SK-N-SH (cell line): ENCODE measurements around the gene FERD3L. TPM values are rescaled to one million over a fixed set of nuclear protein-coding genes. Genes with fewer than 3 reads are reported as not detected.

ENCODE experiments used
- CTCF ChIA-PET: fragments of 300-600, 350-600 bp; formaldehyde crosslinking; extraction: SDS; loops from one replicate; lab custom pipeline; 2021; lab: Yijun Ruan, JAX
- POLR2A ChIA-PET: fragments of 350-600 bp; sonication (Branson Sonifier 250); formaldehyde crosslinking; extraction: SDS; loops from one replicate; lab custom pipeline; 2020; ENCODE audit warnings: antibody characterized with exemption, inconsistent platforms; lab: Yijun Ruan, JAX
- DNase-seq: peaks from one replicate; pipeline ENCODE4 v3.0.0; 2012
- H2AFZ ChIP-seq: fragments of 200-600 bp; sonication (generic); 2 replicates; pipeline ENCODE4 v1.8.1; 2016; ENCODE audit warnings: antibody characterized with exemption, mild to moderate bottlenecking, low read depth
- H3F3A ChIP-seq: fragments of 200-600 bp; sonication (generic); replicated peaks from 2 replicates; pipeline ENCODE3; 2016; ENCODE audit warnings: antibody characterized with exemption, mild to moderate bottlenecking; ENCODE audit not compliant: insufficient read depth
- H3K27ac ChIP-seq, 2 experiments: fragments of 200-500 bp in 1 of 2; fragments of 200-600 bp in 1 of 2; sonication (Bioruptor generic) in 1 of 2; sonication (generic), shearing (Covaris generic) in 1 of 2; 2 replicates each; pipeline versions ENCODE4 v1.5.1 to v1.6.1; 2014 to 2016; ENCODE audit warnings: low read depth in 2 of 2, inconsistent platforms in 1 of 2, low read length in 1 of 2, mild to moderate bottlenecking in 1 of 2, mixed read lengths in 1 of 2
- H3K27me3 ChIP-seq: fragments of 200-600 bp; sonication (generic), shearing (Covaris generic); 2 replicates; pipeline ENCODE4 v1.6.1; 2016; ENCODE audit warnings: mixed run types; ENCODE audit not compliant: insufficient read depth
- H3K36me3 ChIP-seq, 2 experiments: fragments of 200-500 bp in 1 of 2; fragments of 200-600 bp in 1 of 2; sonication (Bioruptor generic) in 1 of 2; sonication (generic) in 1 of 2; replicated peaks in 1 of 2; 2 replicates each; pipeline versions ENCODE3 to v1.5.1; 2014 to 2016; ENCODE audit warnings: low read length in 1 of 2, mild to moderate bottlenecking in 1 of 2; ENCODE audit not compliant: insufficient read depth in 2 of 2, control insufficient read depth in 1 of 2
- H3K4me1 ChIP-seq, 2 experiments: fragments of 200-500 bp in 1 of 2; fragments of 200-600 bp in 1 of 2; sonication (Bioruptor generic) in 1 of 2; sonication (generic), shearing (Covaris generic) in 1 of 2; 2 replicates each; pipeline versions ENCODE4 v1.5.1 to v1.6.1; 2014 to 2016; ENCODE audit warnings: low read depth in 1 of 2, low read length in 1 of 2, mixed run types in 1 of 2; ENCODE audit not compliant: insufficient read depth in 2 of 2, control insufficient read depth in 1 of 2
- H3K4me2 ChIP-seq: fragments of 200-600 bp; sonication (generic), shearing (Covaris generic); 2 replicates; pipeline ENCODE4 v1.6.1; 2017; ENCODE audit warnings: mixed run types
- H3K4me3 ChIP-seq, 2 experiments: fragments of 200-500 bp in 1 of 2; fragments of 200-600 bp in 1 of 2; sonication (Bioruptor generic) in 1 of 2; sonication (generic), shearing (Covaris generic) in 1 of 2; 2 replicates each; pipeline versions ENCODE4 v1.5.1 to v1.8.1; 2014 to 2016; ENCODE audit warnings: low read depth in 2 of 2, inconsistent platforms in 1 of 2, low read length in 1 of 2, mild to moderate bottlenecking in 1 of 2, mixed read lengths in 1 of 2, moderate library complexity in 1 of 2
- H3K79me2 ChIP-seq: fragments of 200-600 bp; sonication (generic); 2 replicates; pipeline ENCODE4 v1.8.1; 2017; ENCODE audit warnings: mild to moderate bottlenecking; ENCODE audit not compliant: insufficient read depth
- H3K9ac ChIP-seq: fragments of 200-600 bp; sonication (generic); 2 replicates; pipeline ENCODE4 v1.6.1; 2017; ENCODE audit warnings: mixed run types
- H3K9me2 ChIP-seq: fragments of 200-600 bp; sonication (generic); 2 replicates; pipeline ENCODE4 v1.6.1; 2017; ENCODE audit warnings: mixed run types
- H3K9me3 ChIP-seq: fragments of 200-600 bp; sonication (generic); 2 replicates; pipeline ENCODE4 v1.6.1; 2017; ENCODE audit warnings: mixed run types, mild to moderate bottlenecking, moderate library complexity
- H4K20me1 ChIP-seq: fragments of 200-600 bp; sonication (generic); 2 replicates; pipeline ENCODE4 v1.6.1; 2017; ENCODE audit warnings: mild to moderate bottlenecking, mixed run types; ENCODE audit not compliant: insufficient read depth
- CHD2 ChIP-seq: fragments of 150-350 bp; IDR thresholded peaks from 2 replicates; pipeline ENCODE4 v1.6.1; 2018; ENCODE audit warnings: low read length; ENCODE audit not compliant: partially characterized antibody
- EP300 ChIP-seq, 2 experiments: IDR thresholded peaks; 2 replicates each; pipeline versions ENCODE4 v1.4.0 to v1.6.1; 2012; ENCODE audit warnings: borderline replicate concordance in 1 of 2, low read depth in 1 of 2, low read length in 1 of 2
- EZH2phosphoT487 ChIP-seq: fragments of 200-600 bp; sonication (generic); IDR thresholded peaks from 2 replicates; pipeline ENCODE4 v1.6.1; 2017; ENCODE audit warnings: low read depth, mixed run types, mild to moderate bottlenecking, antibody characterized with exemption, moderate library complexity, borderline replicate concordance
- FOSL2 ChIP-seq: IDR thresholded peaks from 2 replicates; pipeline ENCODE4 v1.4.0; 2012; ENCODE audit warnings: low read depth, mild to moderate bottlenecking, moderate library complexity, borderline replicate concordance
- FOXJ3 ChIP-seq: sonication (generic); formaldehyde crosslinking; IDR thresholded peaks from 2 replicates; pipeline ENCODE4 v1.5.1; 2020; ENCODE audit warnings: mild to moderate bottlenecking, missing genetic modification reagents
- FOXM1 ChIP-seq: IDR thresholded peaks from 2 replicates; pipeline ENCODE4 v1.4.0; 2012; ENCODE audit warnings: low read depth, mild to moderate bottlenecking
- GABPA ChIP-seq: IDR thresholded peaks from 2 replicates; pipeline ENCODE4 v1.4.0; 2012; ENCODE audit warnings: low read depth, mild to moderate bottlenecking
- GATA2 ChIP-seq: sonication (generic); formaldehyde crosslinking; IDR thresholded peaks from 2 replicates; pipeline ENCODE4 v1.5.0; 2020; ENCODE audit warnings: mild to moderate bottlenecking, missing genetic modification reagents
- JUND ChIP-seq: IDR thresholded peaks from 2 replicates; pipeline ENCODE4 v1.4.0; 2012
- MAX ChIP-seq: IDR thresholded peaks from 2 replicates; pipeline ENCODE4 v1.4.0; 2012; ENCODE audit warnings: low read depth
- MEF2A ChIP-seq: IDR thresholded peaks from 2 replicates; pipeline ENCODE4 v1.4.0; 2012; ENCODE audit warnings: low read depth, borderline replicate concordance
- NFIC ChIP-seq: IDR thresholded peaks from 2 replicates; pipeline ENCODE4 v1.4.0; 2012; ENCODE audit warnings: borderline replicate concordance
- NRF1 ChIP-seq: IDR thresholded peaks from 2 replicates; pipeline ENCODE4 v1.6.1; 2012; ENCODE audit warnings: low read depth, mild to moderate bottlenecking, low read length
- POLR2AphosphoS5 ChIP-seq: IDR thresholded peaks from 2 replicates; pipeline ENCODE4 v1.6.1; 2012; ENCODE audit warnings: low read depth, low read length
- RAD21 ChIP-seq: IDR thresholded peaks from 2 replicates; pipeline ENCODE4 v1.6.1; 2012; ENCODE audit warnings: mild to moderate bottlenecking, low read length
- RCOR1 ChIP-seq: fragments of 150-350 bp; IDR thresholded peaks from 2 replicates; pipeline ENCODE4 v1.6.1; 2017; ENCODE audit warnings: antibody characterized with exemption, low read length
- RXRA ChIP-seq: IDR thresholded peaks from 2 replicates; pipeline ENCODE4 v1.4.0; 2012; ENCODE audit warnings: low read depth, mild to moderate bottlenecking, borderline replicate concordance
- SIN3A ChIP-seq: IDR thresholded peaks from 2 replicates; pipeline ENCODE4 v1.6.1; 2012; ENCODE audit warnings: low read depth, mild to moderate bottlenecking, low read length, moderate library complexity, borderline replicate concordance
- SMC3 ChIP-seq: IDR thresholded peaks from 2 replicates; pipeline ENCODE4 v1.6.1; 2012; ENCODE audit warnings: low read depth, low read length, improper control_type of control experiment
- TAF1 ChIP-seq: IDR thresholded peaks from 2 replicates; pipeline ENCODE4 v1.6.1; 2012; ENCODE audit warnings: low read depth, mild to moderate bottlenecking, low read length, moderate library complexity, borderline replicate concordance
- USF1 ChIP-seq: IDR thresholded peaks from 2 replicates; pipeline ENCODE4 v1.4.0; 2012; ENCODE audit warnings: low read depth, borderline replicate concordance
- USF2 ChIP-seq: fragments of 150-350 bp; IDR thresholded peaks from 2 replicates; pipeline ENCODE4 v1.6.1; 2017; ENCODE audit warnings: antibody characterized with exemption, low read length, low read depth, borderline replicate concordance
- ZBTB33 ChIP-seq: IDR thresholded peaks from 2 replicates; pipeline ENCODE4 v1.4.0; 2012; ENCODE audit warnings: low read depth, borderline replicate concordance
- WGBS: methylation state at CpG from one replicate; pipeline ENCODE4 v1.1.6; 2017; ENCODE audit warnings: low lambda C conversion rate; 5-methylcytosine and 5-hydroxymethylcytosine counted together
- polyA plus RNA-seq, 3 experiments: library from polyadenylated mRNA; depleted of rRNA; stranded (reverse); fragments of >200 nt; gene quantifications; 2 replicates each; pipeline ENCODE4 v1.2.3, GENCODE V29; 2012

The FERD3L gene
- polyA plus RNA-seq, 1 of the 3 experiments (the other 2 are of a cell fraction) = not detected

GRCh38 chr7:19128856-19129255, 16.4 kb downstream of the FERD3L start:
- H3K4me2 ChIP-seq = no peak overlapping the region
- H3K4me3 ChIP-seq = no peak overlapping the region
- no peaks in the 10 kb centered on the region for H3K79me2 ChIP-seq
- ChIA-PET CTCF (interaction anchor here (1.3 kb wide), 1 partner anchor 17 kb away, joined by 4 read pairs; no protein-coding TSS in a partner anchor), POLR2A (no interaction called here)
- H3K36me3 ChIP-seq = no peaks in the 10 kb centered on the region
- no peaks in the 10 kb centered on the region for H3K9me3 ChIP-seq
- H2AFZ ChIP-seq = no peak overlapping the region
- no peak overlapping the region for H3K27ac ChIP-seq
- WGBS = 68% methylated on average over 1 of the region's 1 CpG
- no peaks in the 10 kb centered on the region for H3K9me2 ChIP-seq
- H3K4me1 ChIP-seq = peaks cover 0 to 3% of the 10 kb centered on the region in 2 experiments; a peak in 2 of 4 replicates
- TF ChIP-seq GATA2 (CRISPR knock-in tag) (no peak), JUND (no peak), GABPA (no peak), FOXJ3 (no peak), SMC3 (no peak)
- no peak overlapping the region for H3K9ac ChIP-seq
- no peaks in the 10 kb centered on the region for H3F3A ChIP-seq
- DNase-seq = no peak
- H3K27me3 ChIP-seq = no peaks in the 10 kb centered on the region
- H4K20me1 ChIP-seq = no peaks in the 10 kb centered on the region

- H3K79me2 ChIP-seq = peaks cover 32% of the 10 kb centered on the region
- 48% methylated on average over 2 of the region's 2 CpGs for WGBS
- H3F3A ChIP-seq = peaks cover 31% of the 10 kb centered on the region
- no peaks in the 10 kb centered on the region for H3K27me3 ChIP-seq
- H3K4me1 ChIP-seq = peaks cover 7 to 34% of the 10 kb centered on the region in 2 experiments; a peak in 3 of 4 replicates
- no peaks in the 10 kb centered on the region for H3K36me3 ChIP-seq
- ChIA-PET POLR2A (interaction anchor here (0.8 kb wide), 1 partner anchor 424 kb away, joined by 4 read pairs; no protein-coding TSS in a partner anchor), CTCF (interaction anchor here (0.6 to 10.2 kb wide), 52 partner anchors 8 to 1184 kb away, joined by 3 to 92 read pairs (median 4); partner anchors contain the start of gene FERD3L)
- H2AFZ ChIP-seq = no peak overlapping the region
- H3K9ac ChIP-seq = no peak overlapping the region
- no peaks in the 10 kb centered on the region for H3K9me3 ChIP-seq
- no peak overlapping the region; a peak in 1 of 4 replicates for H3K4me3 ChIP-seq
- H4K20me1 ChIP-seq = no peaks in the 10 kb centered on the region
- 0 out of 2 replicates have a peak overlapping the region, but pooled peaks have one; percentile 6 for H3K4me2 ChIP-seq
- peak overlapping the region in 1 of 2 experiments; percentile 100; a peak in 2 of 4 replicates for H3K27ac ChIP-seq
- peak; percentile 54 for DNase-seq
- H3K9me2 ChIP-seq = no peaks in the 10 kb centered on the region
- TF ChIP-seq EZH2phosphoT487 = no peak
- peak; percentile 92 for TF ChIP-seq SMC3
- TF ChIP-seq NRF1 = no peak
- TF ChIP-seq FOXM1 = peak; percentile 48; the same call in 1 of the 2 replicates
- no peak for TF ChIP-seq RXRA
- TF ChIP-seq USF1 = no peak
- no peak for TF ChIP-seq NFIC
- TF ChIP-seq SIN3A = no peak
- TF ChIP-seq MEF2A = no peak
- TF ChIP-seq POLR2AphosphoS5 = peak; percentile 40
- TF ChIP-seq JUND = no peak
- no peak for TF ChIP-seq ZBTB33
- no peak for TF ChIP-seq FOSL2
- no peak for TF ChIP-seq USF2
- peak; percentile 31 for TF ChIP-seq CHD2
- TF ChIP-seq EP300 (IDR thresholded peaks at IDR 0.05; ENCODE audit: borderline replicate concordance in 1 of 2, low read depth in 1 of 2, low read length in 1 of 2) = 0 out of 4 replicates have a peak, but pooled peaks of 1 of the 2 experiments have one; percentile 6
- TF ChIP-seq MAX = 0 out of 2 replicates have a peak, but pooled peaks have one; percentile 20
- TF ChIP-seq RCOR1 = peak; percentile 59
- no peak for TF ChIP-seq GABPA
- no peak for TF ChIP-seq FOXJ3
- peak; percentile 97 for TF ChIP-seq RAD21
- no peak for TF ChIP-seq TAF1
Observed at GRCh38 chr7:19121977-19122588, 23.1 kb downstream of the FERD3L start.
